ENCODE measurements around the gene EMP1.
"Not testable (repeated sequence)": the region's sequence is repeated elsewhere in the genome, so short reads cannot be mapped to it uniquely, and the experiment has no call there.

Gene EMP1

DNA sequence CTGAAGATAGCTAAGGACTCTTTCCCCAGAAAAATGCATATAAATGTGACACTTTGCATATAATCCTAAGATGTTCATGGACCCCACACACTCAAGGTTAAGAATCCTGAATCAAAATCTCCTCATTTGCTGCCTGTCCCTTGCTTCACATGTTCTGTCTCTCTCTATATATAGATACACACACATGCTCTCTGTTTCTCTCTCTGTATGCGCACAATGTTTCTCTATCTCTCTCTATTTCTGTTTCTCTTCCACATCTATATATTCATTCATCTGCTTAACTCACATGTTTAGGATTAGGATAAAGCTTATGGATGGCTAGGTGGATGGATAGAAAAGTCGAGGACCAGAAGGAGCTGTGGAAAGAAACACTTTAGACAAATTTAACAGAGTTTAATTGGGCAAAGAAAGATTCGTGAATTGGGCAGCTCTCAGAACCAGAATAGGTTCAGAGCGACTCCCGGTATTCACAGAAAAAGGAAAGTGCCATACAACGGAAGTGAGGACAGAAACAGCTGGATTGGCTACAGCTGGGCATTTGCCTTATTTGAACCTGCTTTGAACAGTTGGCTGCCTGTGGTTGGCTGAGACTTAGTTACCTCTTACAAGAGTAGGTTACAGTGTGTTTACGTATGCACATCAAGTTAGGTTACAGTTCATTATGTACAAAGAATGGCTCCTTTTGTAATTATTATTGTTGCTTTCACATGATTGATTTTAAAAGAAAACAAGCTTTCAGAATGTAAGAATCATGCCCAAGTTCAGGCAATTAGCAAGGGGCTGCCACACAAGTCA lies 57.6 kb downstream of the EMP1 start:
- DNase-seq (ENCODE audit: insufficient read length, low spot score) (no peak), FAIRE-seq (no peak)

DNA sequence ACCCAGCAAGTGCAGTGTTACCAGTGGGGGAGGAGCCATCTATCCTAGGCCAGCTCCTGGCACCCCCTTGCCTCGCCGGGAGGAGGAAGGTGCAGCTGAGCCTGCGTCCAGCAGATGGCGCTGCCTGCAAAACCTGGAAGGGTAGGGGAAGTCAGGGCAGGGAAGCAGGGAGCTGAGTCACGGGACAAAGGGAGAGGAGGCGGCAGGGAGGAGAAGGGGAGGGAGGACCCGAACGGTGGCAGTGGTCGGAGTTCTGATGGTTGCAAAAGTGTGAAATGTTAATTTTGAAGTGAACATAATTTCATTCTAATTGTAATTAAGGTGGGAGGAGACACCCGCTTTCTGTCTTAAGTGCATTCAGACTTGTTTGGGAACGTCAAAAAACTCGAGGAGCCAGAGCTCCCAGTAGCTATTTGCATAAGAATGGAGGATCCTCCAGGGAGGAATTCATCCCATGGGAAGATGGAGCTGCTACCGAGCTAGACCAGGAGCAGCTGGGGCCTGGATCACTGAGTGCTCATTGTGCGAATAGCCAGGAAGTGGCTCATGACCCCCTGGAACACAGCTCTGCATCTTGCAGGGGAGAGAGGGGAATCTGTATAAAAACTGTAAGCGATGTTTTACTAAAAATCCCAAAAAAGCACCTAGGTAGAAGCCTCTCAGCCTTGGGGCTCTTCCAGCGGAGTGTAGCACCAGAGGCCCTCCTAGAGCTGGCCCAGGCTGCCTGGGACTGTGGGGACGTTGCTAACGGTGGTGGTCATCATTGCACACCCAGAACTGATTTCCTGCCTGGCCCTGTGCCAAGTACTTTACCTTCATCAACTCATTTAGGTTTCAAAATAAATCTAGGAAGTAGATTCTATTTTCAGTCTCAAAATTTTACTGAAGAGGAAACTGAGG lies 59.5 kb downstream of the EMP1 start:
- peak; percentile 82 for DNase-seq (ENCODE audit: insufficient read length, low spot score)
- peak; percentile 74 for FAIRE-seq

DNA sequence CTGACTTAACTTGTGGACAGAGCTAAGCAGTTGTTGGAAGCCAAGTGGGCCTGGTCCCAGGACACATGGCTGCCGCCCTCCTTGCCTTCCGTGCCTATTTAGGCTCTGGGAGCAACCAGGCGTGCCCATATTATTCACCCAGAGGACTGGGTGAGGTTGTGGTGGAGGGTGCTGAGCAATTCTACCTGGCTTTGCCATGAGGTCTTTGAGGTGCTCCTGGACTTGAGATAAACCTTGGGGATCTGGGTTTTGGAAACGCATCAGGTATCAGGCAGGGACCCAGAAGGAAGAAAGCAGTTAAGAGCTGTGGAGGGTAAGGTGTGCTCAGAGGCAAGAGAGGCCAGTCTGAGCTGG lies 60.1 kb downstream of the EMP1 start:
- DNase-seq (ENCODE audit: insufficient read length, low spot score) (no peak), FAIRE-seq (no peak)

DNA sequence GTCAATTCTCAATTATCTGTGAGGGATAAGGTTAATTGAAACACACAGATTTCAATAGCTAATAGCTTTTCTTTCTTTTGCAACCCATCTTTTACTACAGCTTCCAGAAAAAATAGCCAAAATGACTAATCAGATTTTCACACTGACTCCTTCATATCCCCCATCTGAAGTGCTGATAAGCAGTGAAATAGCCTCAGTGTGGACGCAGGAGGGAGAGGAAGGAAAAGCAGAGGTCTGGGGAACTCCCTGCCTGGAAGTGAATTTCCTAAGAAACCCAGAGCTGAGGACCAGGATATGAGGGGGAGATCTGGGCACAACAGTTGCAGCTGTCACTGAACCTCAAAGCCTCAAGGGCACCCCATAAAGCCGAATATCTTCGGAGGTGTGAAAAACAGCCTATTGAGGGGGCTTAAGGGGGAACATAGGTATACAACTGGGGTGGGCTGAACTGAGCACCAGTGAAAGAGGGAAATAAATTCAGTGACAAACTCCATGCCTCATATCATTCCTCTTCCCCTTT lies 60.9 kb downstream of the EMP1 start:
- no peak for DNase-seq (ENCODE audit: insufficient read length, low spot score)
- no peak for FAIRE-seq

DNA sequence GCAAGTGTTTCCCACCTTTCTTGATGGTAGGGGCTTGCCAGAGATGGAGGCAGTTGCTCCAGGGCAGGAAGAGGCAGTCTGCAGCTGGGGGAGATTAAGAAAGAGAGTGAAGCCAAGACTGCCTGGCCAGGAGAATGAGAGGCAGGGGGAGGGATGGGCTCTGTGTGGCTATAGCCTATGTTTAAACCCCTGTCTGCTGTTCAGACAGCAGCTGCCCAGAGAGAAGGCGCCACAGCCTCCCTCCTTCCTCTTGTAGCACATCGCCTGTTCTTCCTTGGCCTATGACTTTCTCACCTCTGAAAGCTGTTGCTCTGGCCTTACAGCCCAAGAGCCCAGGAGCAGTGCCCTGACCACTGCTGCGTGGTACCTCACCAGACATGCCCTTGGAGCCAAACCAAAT lies 61.7 kb downstream of the EMP1 start:
- no peak for DNase-seq (ENCODE audit: insufficient read length, low spot score)
- no peak for FAIRE-seq

DNA sequence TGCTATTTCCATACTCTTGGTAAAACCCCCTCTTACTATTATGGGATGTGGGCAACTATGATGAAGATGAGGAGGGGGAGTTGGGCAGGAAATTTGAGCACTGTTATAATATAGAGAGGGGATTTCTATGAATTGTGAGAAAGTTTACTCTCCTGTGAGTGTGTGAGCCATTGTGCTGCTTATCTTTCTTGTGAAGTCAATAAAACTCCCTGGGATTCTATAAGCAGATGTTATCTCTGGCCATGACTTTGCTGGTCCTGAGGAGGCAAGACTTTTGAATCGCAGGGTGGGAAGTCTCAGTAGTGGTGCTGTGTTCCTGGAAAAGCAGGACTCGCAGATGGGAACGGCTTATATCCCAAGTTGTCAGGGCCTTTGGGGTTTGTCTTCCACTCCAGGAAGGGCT lies 62.2 kb downstream of the EMP1 start:
- no peak for FAIRE-seq
- no peak for DNase-seq (ENCODE audit: insufficient read length, low spot score)

DNA sequence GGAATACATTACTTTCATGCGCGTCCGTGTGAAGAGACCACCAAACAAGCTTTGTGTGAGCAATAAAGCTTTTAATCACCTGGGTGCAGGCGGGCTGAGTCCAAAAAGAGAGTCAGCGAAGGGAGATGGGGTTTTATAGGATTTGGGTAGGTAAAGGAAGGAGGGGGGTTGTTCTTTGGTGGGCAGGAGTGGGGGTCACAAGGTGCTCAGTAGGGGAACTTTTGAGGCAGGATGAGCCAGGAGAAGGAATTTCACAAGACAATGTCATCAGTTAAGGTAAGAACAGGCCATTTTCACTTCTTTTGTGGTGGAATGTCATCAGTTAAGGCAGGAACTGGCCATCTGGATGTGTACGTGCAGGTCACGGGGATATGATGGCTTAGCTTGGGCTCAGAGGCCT lies 63.1 kb downstream of the EMP1 start:
- FAIRE-seq, result not testable (repeated sequence)

DNA sequence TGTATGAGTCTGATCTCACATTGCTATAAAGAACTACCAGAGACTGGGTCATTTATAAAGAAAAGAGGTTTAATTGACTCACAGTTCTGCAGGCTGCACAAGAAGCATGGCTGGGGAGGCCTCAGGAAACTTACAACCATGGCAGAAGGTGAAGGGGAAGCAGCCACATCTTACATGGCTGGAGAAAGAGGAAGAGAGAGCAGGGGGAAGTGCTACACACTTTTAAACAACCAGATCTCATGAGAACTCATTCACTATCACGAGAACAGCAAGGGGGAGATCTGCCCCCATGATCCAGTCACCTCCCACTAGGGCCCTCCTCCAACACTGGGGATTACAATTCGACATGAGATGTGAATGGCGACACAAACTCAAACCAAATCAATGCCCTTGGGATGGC lies 71.3 kb downstream of the EMP1 start:
- FAIRE-seq, result not testable (repeated sequence)

More for the DNA sequence above, 63.1 kb downstream of the EMP1 start:
- not testable (repeated sequence) for DNase-seq (ENCODE audit: insufficient read length, low spot score)

DNA sequence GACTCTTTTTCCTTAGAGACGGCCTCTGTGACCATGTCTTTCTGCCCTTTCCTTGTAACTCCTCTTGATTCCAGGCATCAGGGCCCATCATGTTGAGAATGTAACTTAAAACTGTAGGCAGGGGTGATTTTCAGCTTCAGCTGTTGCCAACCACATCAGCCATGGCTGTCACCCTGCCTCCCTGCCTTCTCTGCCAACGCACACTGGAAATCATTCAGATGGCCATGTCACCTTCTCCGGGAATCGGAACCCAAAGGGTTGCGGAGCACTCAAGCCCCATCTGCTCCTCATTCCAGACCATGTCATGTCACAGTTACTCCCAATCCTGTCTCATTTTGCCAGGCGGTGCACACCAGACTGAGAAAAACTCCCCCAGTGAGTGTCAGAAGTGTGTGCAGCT lies 72.1 kb downstream of the EMP1 start:
- no peak for DNase-seq (ENCODE audit: insufficient read length, low spot score)
- no peak for FAIRE-seq

More for the DNA sequence above, 71.3 kb downstream of the EMP1 start:
- DNase-seq (ENCODE audit: insufficient read length, low spot score), result not testable (repeated sequence)
